HG03457 (cell line): ENCODE data around the gene HDC.

Source experiments
- ATAC-seq: cut with Tn5 transposase; IDR thresholded peaks from one replicate; pipeline ENCODE4 v1.9.1; 2021; ENCODE audit warnings: moderate number of reproducible peaks; ENCODE audit not compliant: unreplicated experiment

The HDC gene

DNA sequence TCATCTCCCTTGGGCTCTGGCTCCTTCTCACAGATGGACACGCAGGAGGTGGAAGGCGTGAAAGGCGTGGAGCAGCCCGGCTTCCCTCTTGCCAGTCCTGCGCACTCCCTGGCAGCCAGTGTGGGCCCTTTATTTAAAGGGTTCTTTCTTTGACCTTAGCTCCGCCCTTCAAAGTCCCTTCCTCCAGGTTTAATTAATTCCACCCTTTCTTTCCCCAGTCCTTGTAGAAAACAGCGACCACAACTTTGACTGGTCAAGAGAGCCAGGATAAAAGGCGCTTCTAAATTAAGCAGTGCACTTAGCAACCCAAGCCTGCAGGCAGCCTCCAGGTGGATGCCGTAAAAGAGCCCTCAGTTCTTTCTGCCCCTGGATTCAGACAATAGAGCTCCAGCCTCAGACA is at the start of gene HDC:
Gene HDC, minus strand, starts transcription at position 107 of the 400 bp plus-strand sequence. Its CDS starts 103 bp downstream, at position 4.
- ATAC-seq, result no peak

- no peak for ATAC-seq
Measured at GRCh38 chr15:50312636-50313035, 47.1 kb upstream of the HDC start.

GRCh38 chr15:50307799-50308198 is 42.3 kb upstream of the HDC start:
- no peak for ATAC-seq

DNA sequence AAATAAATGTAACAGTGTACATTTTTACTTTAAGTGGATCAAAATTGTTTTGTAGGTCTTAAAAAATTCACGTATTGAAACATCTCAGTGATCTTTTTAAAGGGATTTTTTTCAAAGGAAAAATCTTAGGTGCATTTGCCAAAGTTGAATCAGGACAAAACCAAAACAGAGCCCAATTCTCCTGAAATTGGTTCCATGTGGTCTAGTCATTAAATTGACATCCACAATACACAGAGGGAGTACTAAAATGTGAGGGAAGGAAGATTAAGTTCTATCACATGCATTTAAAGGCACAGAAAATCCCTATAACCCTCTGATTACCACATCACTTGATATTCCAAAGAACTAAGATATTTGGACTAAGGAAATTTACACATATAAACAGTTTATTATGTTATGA is 39.3 kb upstream of the HDC start:
- ATAC-seq, result no peak

DNA sequence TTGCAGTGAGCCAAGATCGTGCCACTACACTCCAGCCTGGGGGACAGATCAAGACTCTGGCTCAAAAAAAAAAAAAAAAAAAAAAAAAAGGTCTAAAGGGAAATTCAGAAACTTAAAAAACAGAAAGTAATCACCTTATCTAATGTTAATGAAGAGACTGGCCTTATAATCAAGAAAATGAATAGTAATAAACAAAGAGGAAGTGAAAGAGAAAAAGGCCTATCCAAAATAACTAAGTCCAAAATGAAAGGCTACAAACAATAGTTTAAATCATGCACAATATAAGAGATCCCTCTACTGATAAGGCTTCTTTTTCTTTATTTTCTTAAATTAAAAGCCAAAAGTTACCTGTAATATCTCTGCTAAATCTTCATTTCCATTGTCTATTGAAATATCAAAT is 37.1 kb upstream of the HDC start:
- ATAC-seq, result no peak

- ATAC-seq, result no peak
Measured at GRCh38 chr15:50298340-50298739, 32.8 kb upstream of the HDC start.

DNA sequence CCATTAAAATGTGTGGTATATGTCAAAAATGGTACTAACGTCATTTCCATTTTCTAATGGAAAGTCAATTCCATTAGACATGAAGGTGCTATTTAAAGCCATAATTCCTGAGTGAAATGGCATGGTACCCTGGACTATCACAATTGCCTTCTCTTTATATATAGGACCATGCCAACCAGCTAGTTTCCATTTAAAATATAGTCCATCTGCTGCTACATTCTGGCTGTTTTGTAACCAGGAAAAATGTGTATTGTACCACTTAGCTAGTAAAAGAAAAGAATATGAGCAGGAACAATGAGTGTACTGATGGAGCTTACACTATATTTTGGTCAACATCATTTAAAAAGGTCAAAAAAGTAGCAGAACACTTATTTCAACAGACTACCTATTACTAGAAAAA is 30.4 kb upstream of the HDC start:
- no peak for ATAC-seq

DNA sequence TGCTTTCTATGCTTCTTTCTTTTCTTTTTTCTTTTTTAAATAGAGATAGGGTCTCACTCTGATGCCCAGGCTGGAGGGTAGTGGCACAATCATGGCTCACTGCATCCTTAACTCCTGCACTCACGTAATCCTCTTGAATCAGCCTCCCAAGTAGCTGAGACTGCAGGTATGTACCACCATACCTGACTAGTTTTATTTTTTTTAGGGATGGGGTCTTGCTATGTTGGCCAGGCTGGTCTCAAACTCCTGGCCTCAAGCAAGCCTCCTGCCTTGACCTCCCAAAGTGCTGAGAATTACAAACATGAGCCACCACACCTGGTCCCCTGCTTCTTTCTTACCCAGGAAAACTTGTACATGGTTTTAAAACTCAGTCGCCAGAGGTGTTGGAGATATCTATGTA is 24.2 kb upstream of the HDC start:
- ATAC-seq, result no peak

GRCh38 chr15:50287324-50288116 is 22.0 kb upstream of the HDC start:
- no peak for ATAC-seq

DNA sequence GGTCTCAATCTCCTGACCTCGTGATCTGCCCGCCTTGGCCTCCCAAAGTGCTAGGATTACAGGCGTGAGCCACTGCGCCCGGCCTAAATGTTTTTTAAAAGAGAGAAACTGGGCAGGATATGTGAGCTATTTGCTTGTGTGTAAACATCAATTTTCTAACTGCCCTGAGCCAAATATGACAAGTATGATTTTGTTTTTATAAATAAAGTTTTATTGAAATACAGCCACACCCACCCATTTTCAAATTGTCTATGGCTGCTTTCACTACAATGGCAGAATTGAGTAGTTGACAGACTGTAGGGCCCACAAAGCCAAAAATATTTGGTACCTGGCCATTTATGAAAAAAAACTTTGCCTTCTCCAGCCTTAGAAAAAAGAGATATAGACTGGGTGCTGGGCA is 15.9 kb upstream of the HDC start:
- no peak for ATAC-seq

DNA sequence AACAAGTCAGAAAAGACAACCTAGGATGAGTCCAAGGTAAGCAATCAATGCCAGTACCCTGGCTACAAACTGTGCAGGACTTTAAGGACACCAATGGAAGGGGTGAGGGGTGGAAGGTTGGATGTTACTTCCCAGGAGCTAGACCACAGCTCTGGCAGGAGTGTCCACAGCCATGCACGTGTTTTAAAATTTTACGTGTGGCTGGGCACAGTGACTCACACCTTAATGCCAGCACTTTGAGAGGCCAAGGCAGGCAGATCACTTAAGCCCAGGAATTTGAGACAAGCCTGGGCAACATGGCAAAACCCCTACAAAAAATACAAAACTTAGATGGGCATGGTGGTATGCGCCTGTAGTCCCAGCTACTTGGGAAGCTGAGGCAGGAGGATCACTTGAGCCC is 14.7 kb upstream of the HDC start:
- no peak for ATAC-seq

GRCh38 chr15:50278496-50278895 is 13.0 kb upstream of the HDC start:
- ATAC-seq, result no peak

- no peak for ATAC-seq
Measured at GRCh38 chr15:50277370-50277769, 11.8 kb upstream of the HDC start.

- no peak for ATAC-seq
Measured at GRCh38 chr15:50275908-50276307, 10.4 kb upstream of the HDC start.

DNA sequence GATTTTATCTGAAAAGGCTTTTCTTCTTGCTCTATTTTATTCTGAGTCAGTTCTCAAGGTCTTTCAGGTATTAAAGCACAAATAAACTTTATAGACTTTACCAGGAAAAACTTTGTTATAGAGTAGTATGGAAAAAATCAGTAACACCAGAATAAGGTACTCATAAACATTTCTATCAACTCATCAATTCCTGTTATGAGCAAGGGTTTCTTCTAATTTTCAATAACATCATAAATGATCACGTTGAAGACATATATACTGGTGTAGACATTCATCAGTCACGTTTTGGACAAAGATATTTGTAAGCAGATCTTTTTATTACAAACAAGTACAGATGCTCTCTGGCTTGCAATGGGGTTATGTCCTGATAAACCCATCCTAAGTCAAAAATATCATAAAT is 9.6 kb upstream of the HDC start:
- no peak for ATAC-seq

DNA sequence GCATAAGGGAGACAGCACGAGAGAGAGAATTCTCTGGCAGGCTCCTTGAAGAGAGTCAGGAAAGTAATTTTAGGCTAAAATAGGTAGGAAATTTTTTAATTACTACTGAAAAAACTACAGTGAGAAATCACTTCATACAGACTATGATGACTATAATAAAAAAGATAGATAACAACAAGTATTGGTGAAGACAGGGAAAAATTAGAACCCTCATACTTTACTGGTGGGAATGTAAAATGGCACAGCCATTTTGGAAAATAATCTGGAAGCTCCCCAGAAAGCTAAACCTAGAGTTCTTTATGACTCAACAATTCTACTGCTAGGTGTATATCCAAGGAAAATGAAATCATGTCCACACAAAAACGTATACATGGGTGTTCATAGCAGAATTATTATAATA is 2.1 kb upstream of the HDC start:
- ATAC-seq, result no peak

DNA sequence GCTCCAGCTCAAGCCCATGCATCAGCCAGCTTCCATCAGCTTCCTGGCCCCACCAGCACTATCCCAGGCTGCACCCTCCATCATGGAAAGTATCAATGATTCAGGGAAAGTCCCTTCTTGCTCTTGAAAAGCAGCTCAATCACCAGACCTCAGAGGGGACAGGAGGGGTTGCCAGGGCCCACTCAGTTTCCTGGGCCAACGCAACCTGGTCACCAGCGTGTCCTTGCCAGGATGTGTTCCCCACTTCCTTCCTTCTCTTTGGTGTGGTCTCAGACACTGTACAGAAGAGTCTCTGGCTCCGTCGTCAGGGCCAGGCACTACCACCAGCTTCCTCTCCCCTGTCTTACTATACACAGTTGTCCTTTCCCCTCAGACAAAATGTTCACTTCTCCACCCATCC is 3.0 kb downstream of the HDC start:
- ATAC-seq, result no peak

- no peak for ATAC-seq
Measured at GRCh38 chr15:50261981-50262380, 3.5 kb downstream of the HDC start.

- peak; percentile 50 for ATAC-seq
Measured at GRCh38 chr15:50260969-50261496, 4.5 kb downstream of the HDC start.

DNA sequence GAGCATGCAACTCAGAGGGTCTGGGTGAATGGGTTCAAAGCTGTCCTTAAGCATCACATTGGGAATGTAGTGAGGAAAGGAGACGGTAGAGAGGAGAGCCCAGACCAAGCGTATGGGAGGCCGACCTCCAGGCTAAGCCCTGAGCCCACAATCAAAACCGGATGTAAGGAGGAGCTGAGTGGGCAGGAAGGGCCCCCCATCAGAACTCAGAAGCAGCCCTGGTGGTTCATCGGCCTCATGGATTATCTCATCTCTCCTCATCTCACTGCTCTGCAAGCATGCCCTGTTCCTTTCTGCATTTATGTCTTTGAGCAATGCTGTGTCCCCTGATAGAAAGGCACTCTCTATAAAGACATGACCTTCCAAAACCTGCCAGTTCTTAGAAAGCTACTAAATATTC is 6.2 kb downstream of the HDC start:
- ATAC-seq, result no peak

- no peak for ATAC-seq
Measured at GRCh38 chr15:50257924-50258323, 7.6 kb downstream of the HDC start.

DNA sequence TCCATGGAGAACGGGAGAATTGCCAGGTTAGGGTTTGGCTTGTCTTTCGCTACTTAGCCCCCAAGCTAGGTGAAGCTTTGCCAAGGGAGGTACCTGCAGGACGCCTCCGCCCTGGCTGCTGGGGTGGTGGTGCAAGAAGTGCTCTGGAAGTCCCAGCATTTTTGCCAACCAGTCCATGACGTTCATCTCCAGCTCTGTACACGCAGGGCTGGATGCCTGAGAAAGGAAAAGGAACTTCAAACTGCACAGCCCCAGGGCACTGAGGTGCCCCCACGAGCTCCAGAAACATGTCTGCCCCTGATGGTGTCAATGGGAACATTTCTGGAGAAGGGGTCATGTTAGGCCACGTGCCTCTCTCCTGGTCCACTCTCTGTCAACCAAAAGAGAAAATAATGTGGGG is 8.2 kb downstream of the HDC start:
- no peak for ATAC-seq
